HG02798 (cell line): ENCODE results near the gene NSD1.
"Not testable (repeated sequence)": the region's sequence is repeated elsewhere in the genome, so short reads cannot be mapped to it uniquely, and the experiment has no call there.

Source experiments
- ATAC-seq: cut with Tn5 transposase; IDR thresholded peaks from one replicate; pipeline ENCODE4 v1.9.1; 2021; ENCODE audit warnings: mild to moderate bottlenecking; ENCODE audit not compliant: unreplicated experiment, poor library complexity

The NSD1 gene

GRCh38 chr5:177123789-177124485 is 9.6 kb upstream of the NSD1 start:
- ATAC-seq = no peak

GRCh38 chr5:177124486-177124991 is 9.0 kb upstream of the NSD1 start:
- ATAC-seq = no peak

- ATAC-seq = no peak
Measured at GRCh38 chr5:177126771-177127170, 6.8 kb upstream of the NSD1 start.

- ATAC-seq = no peak
Measured at GRCh38 chr5:177128551-177128981, 5.0 kb upstream of the NSD1 start.

- no peak for ATAC-seq
Measured at GRCh38 chr5:177130211-177131018, 3.2 kb upstream of the NSD1 start.

GRCh38 chr5:177131019-177131320 is 2.6 kb upstream of the NSD1 start:
- ATAC-seq = no peak

- ATAC-seq = no peak
Measured at GRCh38 chr5:177131352-177132135, 2.0 kb upstream of the NSD1 start.

- peak; percentile 14 for ATAC-seq
Measured at GRCh38 chr5:177132136-177133095, 1.2 kb upstream of the NSD1 start.

GRCh38 chr5:177133853-177134696 is 502 bp downstream of the NSD1 start:
- ATAC-seq = peak; percentile 27

- ATAC-seq = no peak
Measured at GRCh38 chr5:177134697-177135225, 1.2 kb downstream of the NSD1 start.

- ATAC-seq = no peak
Measured at GRCh38 chr5:177140312-177140711, 6.7 kb downstream of the NSD1 start.

GRCh38 chr5:177141496-177141895 is 7.9 kb downstream of the NSD1 start:
- ATAC-seq = no peak

- ATAC-seq = no peak
Measured at GRCh38 chr5:177142098-177142611, 8.6 kb downstream of the NSD1 start.

GRCh38 chr5:177142778-177143177 is 9.2 kb downstream of the NSD1 start:
- no peak for ATAC-seq

- no peak for ATAC-seq
Measured at GRCh38 chr5:177146891-177147638, 13.5 kb downstream of the NSD1 start.

GRCh38 chr5:177150061-177150460 is 16.5 kb downstream of the NSD1 start:
- ATAC-seq = not testable (repeated sequence)

- no peak for ATAC-seq
Measured at GRCh38 chr5:177154003-177154643, 20.6 kb downstream of the NSD1 start.
